GM18868 (cell line): Measurements from ENCODE around the gene TRAPPC6A.

Experiments used
- ATAC-seq: cut with Tn5 transposase; IDR thresholded peaks from one replicate; pipeline ENCODE4 v1.9.1; 2021; ENCODE audit warnings: mild to moderate bottlenecking, moderate library complexity; ENCODE audit not compliant: unreplicated experiment

TRAPPC6A gene

GRCh38 chr19:45163751-45164460, 14.1 kb downstream of the TRAPPC6A start:
- ATAC-seq = no peak

GRCh38 chr19:45163156-45163555, 14.9 kb downstream of the TRAPPC6A start:
- ATAC-seq = no peak

GRCh38 chr19:45162608-45163143, 15.4 kb downstream of the TRAPPC6A start:
- no peak for ATAC-seq

DNA sequence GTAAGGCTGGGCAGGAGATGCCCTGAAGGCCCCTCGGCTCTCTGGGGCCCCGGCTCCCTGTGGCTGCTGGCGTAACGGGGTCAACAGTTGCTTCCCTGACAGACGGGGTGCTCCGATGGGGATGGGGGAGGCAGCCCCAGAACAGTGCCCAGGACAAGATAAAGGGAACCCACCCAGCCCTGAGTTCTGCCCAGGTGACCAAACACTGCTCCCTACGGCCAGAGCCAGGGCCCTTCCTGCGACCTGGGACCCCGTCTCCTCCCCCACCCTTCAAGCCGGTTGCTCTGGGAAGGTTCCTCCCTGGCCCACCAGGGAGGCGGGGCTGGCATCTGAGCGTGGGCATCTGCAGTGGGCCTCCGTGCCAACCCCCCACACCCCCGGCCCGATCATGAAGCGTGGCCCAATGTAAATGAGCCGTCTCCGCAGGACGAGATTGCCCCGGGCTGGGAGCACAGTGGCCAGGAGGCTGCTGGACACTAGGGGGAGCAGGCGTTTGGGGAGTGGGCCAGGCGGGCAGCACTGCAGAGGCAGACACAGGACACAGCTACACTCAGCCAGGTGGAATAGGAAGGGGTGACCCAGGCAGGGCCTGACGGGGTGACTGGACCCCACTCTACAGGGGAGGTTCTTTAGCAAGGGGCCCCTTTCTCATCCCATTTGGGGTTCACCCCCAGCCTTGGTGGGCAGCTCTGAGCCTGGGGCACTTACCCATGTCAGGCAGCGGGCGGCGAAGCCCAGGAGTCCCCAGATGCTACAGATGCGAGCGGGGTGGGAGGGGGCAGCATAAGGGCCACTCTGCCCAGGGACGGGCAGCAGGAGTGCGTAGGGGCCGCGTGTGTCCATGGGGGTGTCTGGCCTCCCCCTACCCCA, 16.1 kb downstream of the TRAPPC6A start:
- ATAC-seq = no peak

DNA sequence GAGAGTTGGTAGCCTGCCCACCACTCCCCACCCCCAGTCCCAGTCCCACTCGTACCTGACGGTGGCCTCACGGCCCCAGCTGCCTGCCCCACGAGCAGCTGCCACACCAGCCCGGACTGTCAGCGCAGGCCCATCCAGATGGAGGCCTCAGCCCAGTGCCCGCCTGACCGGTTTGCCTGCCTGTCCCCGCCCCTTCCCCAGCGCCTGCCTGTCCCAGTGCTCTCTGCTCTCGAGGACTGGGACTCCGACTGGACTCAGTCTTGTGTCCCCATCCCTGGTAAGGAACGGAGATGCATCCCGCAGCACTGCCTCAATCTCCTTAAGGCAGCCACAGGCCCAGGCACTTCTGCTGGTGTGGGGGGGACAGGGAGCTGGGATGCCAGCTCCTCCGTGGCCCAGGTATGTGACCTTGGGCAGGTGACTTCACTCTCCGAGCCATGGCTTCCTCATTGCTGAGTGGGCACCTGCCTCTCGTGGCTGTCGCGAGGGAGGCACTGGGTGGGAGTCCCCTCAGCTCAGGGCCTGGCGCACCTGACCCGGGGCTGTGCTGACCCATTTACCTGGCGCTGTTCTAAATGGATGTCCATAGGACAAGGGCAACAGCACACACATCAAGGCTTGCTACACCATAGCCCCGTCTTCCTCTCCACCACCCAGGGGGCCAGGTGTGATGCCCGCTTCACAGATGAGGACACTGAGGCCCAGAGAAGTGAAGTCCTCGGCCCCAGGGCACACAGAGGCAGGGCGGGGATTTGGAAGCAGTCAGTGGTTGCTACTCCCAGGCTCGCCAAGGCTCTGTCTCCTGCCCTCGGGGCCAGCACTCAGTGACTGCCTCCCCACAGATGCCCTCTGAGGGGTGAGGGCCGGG, 16.9 kb downstream of the TRAPPC6A start, which contains the start of gene NKPD1:
Gene NKPD1, minus strand, starts transcription at position 113 of the 868 bp plus-strand sequence. CDS start 832 bp downstream, outside the sequence.
- ATAC-seq = no peak

- ATAC-seq = no peak
Measured at GRCh38 chr19:45159971-45160324, 18.1 kb downstream of the TRAPPC6A start.

DNA sequence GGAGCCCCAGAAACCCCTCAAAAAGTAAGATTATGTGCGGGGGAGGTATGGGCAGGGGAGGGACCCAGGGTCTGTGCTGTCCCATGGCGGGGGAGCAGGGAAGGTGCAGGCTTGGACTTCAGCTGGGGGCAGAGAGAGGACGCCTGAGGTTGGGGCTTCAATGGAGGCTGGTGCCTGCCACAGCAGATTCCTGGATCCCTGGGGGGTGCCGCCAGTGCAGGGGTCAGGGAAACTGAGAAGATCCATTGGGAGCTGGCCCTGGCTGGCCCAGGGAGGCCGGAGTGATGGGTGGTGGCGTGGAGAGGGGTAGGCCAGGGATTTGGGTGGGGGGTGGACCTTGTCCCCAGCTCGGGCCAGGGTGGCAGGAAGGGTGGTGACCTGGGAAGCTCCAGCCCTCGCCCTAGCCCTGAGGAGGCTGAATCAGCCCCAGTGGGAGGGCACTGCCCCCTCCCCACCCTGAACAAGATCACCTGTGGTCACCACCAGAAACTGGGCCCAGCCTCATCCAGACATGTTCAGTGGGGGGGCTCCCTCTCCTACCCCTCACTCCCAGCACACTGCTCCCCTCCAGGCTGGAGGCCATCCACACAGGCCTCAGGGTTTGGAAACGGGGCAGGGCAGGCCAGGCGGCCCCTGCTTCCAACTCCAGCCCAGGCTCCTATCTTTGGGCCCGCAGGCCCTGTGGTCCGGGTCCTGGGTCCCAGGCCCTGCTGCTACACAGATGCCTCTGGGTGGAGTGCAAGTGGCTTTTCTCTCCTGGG, 18.6 kb downstream of the TRAPPC6A start:
- no peak for ATAC-seq

- ATAC-seq = no peak
Measured at GRCh38 chr19:45158503-45159209, 19.4 kb downstream of the TRAPPC6A start.

- ATAC-seq = no peak
Measured at GRCh38 chr19:45156751-45157150, 21.3 kb downstream of the TRAPPC6A start.

DNA sequence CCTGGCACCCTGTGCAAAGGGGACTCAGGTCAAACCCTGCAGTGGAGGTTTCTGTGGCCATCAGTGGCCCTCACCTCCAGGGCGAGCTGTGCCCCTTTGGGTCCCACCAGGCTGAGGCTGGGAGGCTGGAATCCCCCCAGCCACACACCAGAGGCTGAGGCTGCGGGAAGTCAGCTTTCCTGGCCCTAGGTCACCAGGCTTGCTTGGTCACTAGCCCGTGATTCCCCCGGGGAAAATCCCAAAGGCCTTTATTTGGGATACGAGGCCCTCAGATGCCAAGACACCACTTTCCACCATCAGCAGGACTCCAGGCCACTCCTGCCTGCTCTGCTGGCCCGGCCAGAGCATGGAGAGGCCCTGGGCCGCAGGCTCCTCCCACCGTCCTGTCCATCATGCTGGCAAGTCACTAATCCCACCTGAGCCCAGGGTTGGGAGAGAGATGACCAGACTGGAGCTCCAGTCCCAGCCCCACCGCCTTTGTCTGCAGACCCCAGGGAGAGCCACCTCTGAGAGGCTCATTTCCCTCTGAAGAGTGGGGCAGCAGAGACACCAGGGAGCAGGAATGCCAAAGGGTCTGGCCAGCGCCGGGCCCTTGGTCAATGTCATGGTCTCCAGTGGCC, 21.9 kb downstream of the TRAPPC6A start:
- ATAC-seq = no peak

DNA sequence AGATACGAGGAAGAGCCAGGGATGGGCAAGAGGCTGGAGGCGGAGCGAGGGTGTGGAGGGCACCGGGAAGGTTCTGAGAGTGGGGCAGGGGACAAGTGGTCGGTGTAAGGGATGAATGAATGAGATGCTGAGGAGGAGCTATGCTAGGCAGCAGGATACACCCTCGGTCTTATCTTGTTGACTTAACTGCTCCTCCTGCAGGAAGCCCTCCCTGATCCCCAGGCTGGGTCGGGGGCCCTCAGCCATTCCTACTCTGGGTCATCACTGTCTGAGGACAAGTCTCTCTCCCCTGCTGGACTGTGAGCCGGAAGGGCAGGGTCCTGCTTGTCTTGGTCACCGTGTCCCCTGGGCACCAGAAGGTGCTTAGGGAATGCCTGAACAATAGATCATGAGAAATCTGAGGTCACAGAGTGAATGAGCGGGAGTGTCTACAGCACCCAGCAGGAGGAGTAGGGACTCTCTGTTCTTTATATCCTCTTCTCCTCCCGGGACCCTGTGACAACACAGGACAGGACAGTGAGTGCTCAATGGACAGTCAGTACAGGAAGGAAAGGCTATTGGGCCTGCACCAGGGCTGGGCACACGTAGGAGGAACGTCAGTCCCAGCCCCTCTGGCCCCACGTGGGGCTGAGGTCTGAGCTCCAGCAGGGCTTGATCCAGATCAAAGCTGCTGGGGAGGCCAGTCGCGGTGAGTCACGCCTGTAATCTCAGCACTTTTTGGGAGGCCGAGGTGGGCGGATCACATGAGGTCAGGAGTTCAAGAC, 23.8 kb downstream of the TRAPPC6A start:
- ATAC-seq = no peak

DNA sequence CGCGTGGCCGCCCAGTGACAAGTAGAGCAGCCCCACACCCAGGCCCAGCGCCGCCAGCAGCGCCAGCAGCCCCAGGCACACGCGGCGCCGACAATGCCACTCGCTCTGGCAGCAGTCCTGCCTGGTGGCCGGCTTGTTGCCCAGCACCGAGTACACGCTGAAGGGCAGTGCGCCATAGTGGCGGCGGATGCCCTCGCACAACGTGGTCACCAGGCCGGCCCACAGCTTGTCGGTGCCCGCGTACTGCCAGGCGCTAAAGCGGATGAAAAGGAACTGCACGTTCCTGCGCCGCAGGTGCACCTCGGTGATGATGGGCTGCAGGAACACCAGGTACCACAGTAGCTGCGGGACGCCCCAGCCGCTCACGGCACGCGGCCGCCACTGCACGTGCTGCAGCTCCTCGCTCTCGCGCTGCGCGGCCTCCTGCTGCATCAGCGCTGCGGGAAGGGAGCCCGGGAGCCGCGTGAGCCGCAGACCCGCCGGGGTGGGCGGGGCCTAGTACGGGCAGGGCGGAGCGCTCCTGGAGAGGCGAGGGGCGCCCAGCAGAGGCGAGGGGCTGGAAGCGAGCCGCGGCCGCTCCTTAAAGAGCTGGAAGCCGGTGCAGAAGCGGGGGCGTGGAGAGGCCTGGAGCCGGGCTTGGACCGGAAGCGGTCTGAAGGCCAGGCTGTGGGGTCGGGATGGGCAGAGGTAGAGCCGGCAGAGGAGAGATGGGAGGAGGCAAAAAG, 24.5 kb downstream of the TRAPPC6A start:
- ATAC-seq = no peak

DNA sequence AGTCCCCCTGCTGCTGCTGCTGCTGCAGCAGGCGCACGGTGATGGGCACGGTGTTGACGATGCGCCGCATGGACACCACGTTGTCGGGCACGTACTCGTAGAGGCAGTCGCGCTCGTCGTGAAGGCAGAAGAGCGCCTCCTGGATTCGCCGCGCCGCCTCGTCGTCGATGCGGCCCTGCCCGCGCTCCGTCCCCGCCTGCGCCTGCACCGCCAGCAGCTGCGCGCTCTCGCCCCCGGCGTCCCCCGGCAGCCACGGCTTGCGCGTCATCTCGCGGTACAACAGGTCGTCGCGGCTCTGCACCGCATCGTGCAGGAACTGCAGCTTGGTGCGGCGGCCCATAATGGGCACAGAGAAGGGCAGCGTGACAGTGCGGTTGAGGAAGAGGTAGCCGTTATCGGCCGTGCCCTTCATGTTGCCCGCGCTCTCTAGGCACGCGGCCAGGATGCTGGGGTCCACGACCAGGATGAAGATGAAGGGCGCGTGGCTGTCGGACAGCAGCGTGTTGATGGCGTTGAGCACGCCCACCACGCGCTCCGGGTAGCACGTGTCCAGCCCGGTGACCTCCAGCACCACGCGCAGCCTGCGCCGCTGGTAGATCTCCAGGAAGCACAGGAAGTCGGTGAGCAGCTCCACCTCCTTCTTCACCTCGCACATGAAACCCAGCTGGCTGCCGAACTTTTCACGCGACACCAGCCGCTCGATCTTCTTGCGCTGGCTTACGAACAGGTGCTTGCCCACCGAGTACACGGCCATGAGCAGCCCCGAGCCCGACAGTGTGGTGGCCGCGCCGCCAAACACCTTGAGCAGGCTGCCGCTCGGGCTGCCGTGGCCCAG, 25.3 kb downstream of the TRAPPC6A start:
- no peak for ATAC-seq

- ATAC-seq = no peak
Measured at GRCh38 chr19:45151821-45152503, 26.1 kb downstream of the TRAPPC6A start.

- ATAC-seq = no peak
Measured at GRCh38 chr19:45151320-45151719, 26.7 kb downstream of the TRAPPC6A start.

DNA sequence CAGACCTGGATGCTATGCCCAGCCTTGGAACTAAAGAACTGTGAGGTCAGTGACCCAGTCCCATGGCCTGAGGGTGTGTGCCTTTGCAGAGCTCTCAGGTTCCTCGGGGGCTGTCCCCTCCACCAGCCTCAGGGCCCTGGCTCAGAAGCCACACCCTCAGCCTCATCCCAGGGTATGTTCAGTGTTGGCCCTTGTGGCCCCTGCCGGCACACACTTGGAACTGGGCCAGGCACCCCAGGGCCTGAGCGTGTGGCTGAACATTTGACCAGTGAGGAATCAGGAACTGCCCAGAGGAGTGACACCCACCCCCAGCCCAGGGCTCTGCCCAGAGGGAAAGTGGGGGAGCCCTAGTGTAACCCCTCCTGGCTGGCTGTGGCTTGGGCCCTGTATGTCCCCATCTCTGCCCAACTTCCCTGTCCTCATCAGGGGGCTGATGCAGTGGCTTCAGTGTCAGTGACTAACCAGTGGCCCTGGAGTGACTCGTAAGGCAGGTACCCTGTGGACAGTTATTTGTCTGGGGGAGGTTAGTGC, 27.2 kb downstream of the TRAPPC6A start:
- no peak for ATAC-seq
